ENCODE data around the gene SETD5.

Gene SETD5

DNA sequence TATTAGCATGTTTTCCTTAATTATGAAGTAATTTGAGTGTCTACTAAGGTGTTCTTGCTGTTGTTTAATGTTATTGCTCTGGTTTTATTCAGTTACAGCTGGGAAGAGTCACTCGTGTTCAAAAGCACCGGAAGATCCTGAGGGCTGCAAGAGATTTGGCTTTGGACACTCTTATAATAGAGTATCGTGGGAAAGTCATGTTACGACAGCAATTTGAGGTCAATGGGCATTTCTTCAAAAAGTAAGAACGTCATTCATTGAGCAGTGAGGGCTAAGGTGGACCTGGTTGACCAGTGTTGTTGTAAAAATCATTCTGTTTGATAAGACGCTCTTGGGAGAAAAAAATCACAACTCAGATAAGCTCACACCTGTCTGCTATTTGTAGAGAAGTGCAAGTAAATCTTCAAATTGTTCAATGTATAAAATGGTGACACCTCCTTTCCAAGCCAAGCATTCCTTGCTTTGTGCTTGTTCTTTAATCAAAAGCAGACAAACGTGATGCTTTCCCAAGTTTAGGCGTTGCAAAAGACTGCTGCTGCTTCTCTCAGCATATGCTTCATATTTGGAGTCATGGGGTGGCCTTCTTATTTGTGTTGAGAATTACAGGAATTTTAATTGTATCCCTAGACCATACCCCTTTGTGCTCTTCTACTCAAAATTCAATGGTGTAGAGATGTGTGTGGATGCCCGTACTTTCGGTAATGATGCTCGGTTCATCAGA, 44.2 kb downstream of the SETD5 start:
- WGBS, 2 donors (ENCODE audit: extremely low coverage in 2 of 2, insufficient read length in 2 of 2, insufficient replicate concordance in 1 of 2): no CpG with 5 or more reads among the region's 11 CpGs
- H3K4me3 ChIP-seq (ENCODE audit: low read length in 2 of 2): no peak overlapping the region

DNA sequence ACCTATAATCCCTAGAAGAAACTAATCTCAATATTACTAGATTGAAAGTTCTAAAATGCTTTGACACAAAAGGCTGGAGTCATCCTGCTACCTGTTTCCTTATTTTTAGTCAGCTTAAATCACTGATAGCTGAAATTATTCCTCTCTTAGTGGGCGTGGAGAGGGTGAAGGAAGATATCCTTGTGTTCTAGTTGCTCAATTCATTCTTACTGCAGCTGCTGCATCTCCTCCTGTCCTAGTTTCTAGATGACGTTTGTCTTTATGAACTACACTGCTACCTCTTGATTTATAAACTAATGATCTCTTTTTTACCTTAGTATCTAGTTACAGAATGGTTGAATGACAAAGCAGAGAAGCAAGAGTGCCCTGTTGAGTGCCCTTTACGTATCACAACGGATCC, 50.7 kb downstream of the SETD5 start:
- Histone ChIP-seq H3K27me3 (ENCODE audit: control insufficient read depth in 3 of 3, insufficient read depth in 3 of 3, low read depth in 1 of 3, low read length in 3 of 3) (no peaks in the 10 kb centered on the region), H4K91ac (ENCODE audit: low read depth, low read length, poor library complexity) (no peak overlapping the region), H2AFZ (ENCODE audit: low read length) (no peak overlapping the region), H2BK5ac (ENCODE audit: low read length) (no peak overlapping the region), H3K4me1 (ENCODE audit: control insufficient read depth in 2 of 2, insufficient read depth in 1 of 2, low read depth in 1 of 2, low read length in 2 of 2) (no peaks in the 10 kb centered on the region), H3K14ac (ENCODE audit: low read length) (no peak overlapping the region), H3K36me3 (replicated peaks in 1 of 2; ENCODE audit: control insufficient read depth in 2 of 2, insufficient read depth in 2 of 2, low read length in 2 of 2) (peaks cover 48 to 98% of the 10 kb centered on the region in 2 donors), H3K27ac (replicated peaks; ENCODE audit: low read length) (no peak overlapping the region), H2BK12ac (ENCODE audit: low read length) (no peak overlapping the region), H3K4ac (ENCODE audit: low read length) (no peak overlapping the region), H3K9ac (ENCODE audit: low read depth, low read length, poor library complexity) (no peak overlapping the region), H2AK5ac (ENCODE audit: low read depth, low read length) (no peak overlapping the region), H3K4me3 (ENCODE audit: low read length in 2 of 2) (no peak overlapping the region), H3K18ac (ENCODE audit: low read length) (no peak overlapping the region), H2BK120ac (ENCODE audit: low read depth, low read length) (no peak overlapping the region), H2BK15ac (ENCODE audit: low read length) (no peak overlapping the region), H3K23ac (ENCODE audit: low read depth, low read length, poor library complexity) (no peak overlapping the region), H4K8ac (ENCODE audit: low read depth, low read length) (no peak overlapping the region), H3K4me2 (ENCODE audit: insufficient read depth, low read length, poor library complexity, severe bottlenecking) (no peak overlapping the region), H3K9me3 (replicated peaks in 1 of 2; ENCODE audit: control insufficient read depth in 2 of 2, insufficient read depth in 1 of 2, low read depth in 1 of 2, low read length in 2 of 2) (no peaks in the 10 kb centered on the region), H3K79me1 (ENCODE audit: low read depth, low read length) (no peaks in the 10 kb centered on the region)
- WGBS, 2 donors (ENCODE audit: extremely low coverage in 2 of 2, insufficient read length in 2 of 2, insufficient replicate concordance in 1 of 2): no CpG with 5 or more reads among the region's 4 CpGs
- no peak for DNase-seq (ENCODE audit: low spot score)

More for the DNA sequence above, 44.2 kb downstream of the SETD5 start:
- no peak overlapping the region for H3K4ac ChIP-seq (ENCODE audit: low read length)
- no peak overlapping the region for H4K91ac ChIP-seq (ENCODE audit: low read depth, low read length, poor library complexity)
- H3K23ac ChIP-seq (ENCODE audit: low read depth, low read length, poor library complexity): no peak overlapping the region
- H4K8ac ChIP-seq (ENCODE audit: low read depth, low read length): no peak overlapping the region
- H2BK5ac ChIP-seq (ENCODE audit: low read length): no peak overlapping the region
- peaks cover 54 to 97% of the 10 kb centered on the region in 2 donors for H3K36me3 ChIP-seq (replicated peaks in 1 of 2; ENCODE audit: control insufficient read depth in 2 of 2, insufficient read depth in 2 of 2, low read length in 2 of 2)
- no peak overlapping the region for H3K18ac ChIP-seq (ENCODE audit: low read length)
- H2AFZ ChIP-seq (ENCODE audit: low read length): no peak overlapping the region
- H3K27me3 ChIP-seq (ENCODE audit: control insufficient read depth in 3 of 3, insufficient read depth in 3 of 3, low read depth in 1 of 3, low read length in 3 of 3): no peaks in the 10 kb centered on the region
- no peak overlapping the region for H3K14ac ChIP-seq (ENCODE audit: low read length)
- H2BK15ac ChIP-seq (ENCODE audit: low read length): no peak overlapping the region
- H3K9ac ChIP-seq (ENCODE audit: low read depth, low read length, poor library complexity): no peak overlapping the region
- no peak overlapping the region for H3K27ac ChIP-seq (replicated peaks; ENCODE audit: low read length)
- H2AK5ac ChIP-seq (ENCODE audit: low read depth, low read length): no peak overlapping the region
- H3K79me1 ChIP-seq (ENCODE audit: low read depth, low read length): no peaks in the 10 kb centered on the region
- H2BK12ac ChIP-seq (ENCODE audit: low read length): no peak overlapping the region
- no peak overlapping the region for H2BK120ac ChIP-seq (ENCODE audit: low read depth, low read length)
- no peaks in the 10 kb centered on the region for H3K4me1 ChIP-seq (ENCODE audit: control insufficient read depth in 2 of 2, insufficient read depth in 1 of 2, low read depth in 1 of 2, low read length in 2 of 2)
- H3K4me2 ChIP-seq (ENCODE audit: insufficient read depth, low read length, poor library complexity, severe bottlenecking): no peak overlapping the region
- DNase-seq (ENCODE audit: low spot score): no peak
- no peaks in the 10 kb centered on the region for H3K9me3 ChIP-seq (replicated peaks in 1 of 2; ENCODE audit: control insufficient read depth in 2 of 2, insufficient read depth in 1 of 2, low read depth in 1 of 2, low read length in 2 of 2)

DNA sequence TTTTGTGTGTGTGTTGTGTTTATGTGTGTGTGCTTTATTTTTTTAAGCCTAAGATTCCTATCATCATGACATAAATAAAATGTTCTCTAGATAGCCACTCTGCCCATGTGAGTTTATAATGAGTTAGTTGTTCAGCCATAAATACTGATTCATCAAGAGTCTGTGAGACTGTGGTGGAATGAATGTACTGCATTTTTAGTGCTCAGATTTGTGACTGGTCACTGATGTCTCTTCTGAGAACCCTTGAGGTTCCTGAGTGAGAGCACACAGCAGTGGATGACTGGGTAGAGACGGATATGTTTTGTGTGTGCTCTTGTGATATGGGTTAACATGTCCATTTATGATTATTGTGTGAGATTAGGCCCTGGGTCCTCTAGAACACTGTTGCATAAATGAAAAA, 51.2 kb downstream of the SETD5 start:
- no peak overlapping the region for H4K91ac ChIP-seq (ENCODE audit: low read depth, low read length, poor library complexity)
- H3K9ac ChIP-seq (ENCODE audit: low read depth, low read length, poor library complexity): no peak overlapping the region
- no peak overlapping the region for H3K4me3 ChIP-seq (ENCODE audit: low read length in 2 of 2)
- H3K14ac ChIP-seq (ENCODE audit: low read length): no peak overlapping the region
- WGBS, 2 donors (ENCODE audit: extremely low coverage in 2 of 2, insufficient read length in 2 of 2, insufficient replicate concordance in 1 of 2): no CpG with 5 or more reads among the region's 1 CpG
- no peaks in the 10 kb centered on the region for H3K4me1 ChIP-seq (ENCODE audit: control insufficient read depth in 2 of 2, insufficient read depth in 1 of 2, low read depth in 1 of 2, low read length in 2 of 2)
- no peak overlapping the region for H2BK120ac ChIP-seq (ENCODE audit: low read depth, low read length)
- H3K23ac ChIP-seq (ENCODE audit: low read depth, low read length, poor library complexity): no peak overlapping the region
- no peak for DNase-seq (ENCODE audit: low spot score)
- no peaks in the 10 kb centered on the region for H3K27me3 ChIP-seq (ENCODE audit: control insufficient read depth in 3 of 3, insufficient read depth in 3 of 3, low read depth in 1 of 3, low read length in 3 of 3)
- no peak overlapping the region for H3K4me2 ChIP-seq (ENCODE audit: insufficient read depth, low read length, poor library complexity, severe bottlenecking)
- no peak overlapping the region for H3K4ac ChIP-seq (ENCODE audit: low read length)
- no peak overlapping the region for H2AFZ ChIP-seq (ENCODE audit: low read length)
- H2AK5ac ChIP-seq (ENCODE audit: low read depth, low read length): no peak overlapping the region
- peaks cover 46 to 98% of the 10 kb centered on the region in 2 donors for H3K36me3 ChIP-seq (replicated peaks in 1 of 2; ENCODE audit: control insufficient read depth in 2 of 2, insufficient read depth in 2 of 2, low read length in 2 of 2)
- no peak overlapping the region for H3K18ac ChIP-seq (ENCODE audit: low read length)
- no peak overlapping the region for H2BK5ac ChIP-seq (ENCODE audit: low read length)
- H2BK12ac ChIP-seq (ENCODE audit: low read length): no peak overlapping the region
- H2BK15ac ChIP-seq (ENCODE audit: low read length): no peak overlapping the region
- H3K79me1 ChIP-seq (ENCODE audit: low read depth, low read length): no peaks in the 10 kb centered on the region
- no peak overlapping the region for H3K27ac ChIP-seq (replicated peaks; ENCODE audit: low read length)
- H4K8ac ChIP-seq (ENCODE audit: low read depth, low read length): no peak overlapping the region
- H3K9me3 ChIP-seq (replicated peaks in 1 of 2; ENCODE audit: control insufficient read depth in 2 of 2, insufficient read depth in 1 of 2, low read depth in 1 of 2, low read length in 2 of 2): no peaks in the 10 kb centered on the region

DNA sequence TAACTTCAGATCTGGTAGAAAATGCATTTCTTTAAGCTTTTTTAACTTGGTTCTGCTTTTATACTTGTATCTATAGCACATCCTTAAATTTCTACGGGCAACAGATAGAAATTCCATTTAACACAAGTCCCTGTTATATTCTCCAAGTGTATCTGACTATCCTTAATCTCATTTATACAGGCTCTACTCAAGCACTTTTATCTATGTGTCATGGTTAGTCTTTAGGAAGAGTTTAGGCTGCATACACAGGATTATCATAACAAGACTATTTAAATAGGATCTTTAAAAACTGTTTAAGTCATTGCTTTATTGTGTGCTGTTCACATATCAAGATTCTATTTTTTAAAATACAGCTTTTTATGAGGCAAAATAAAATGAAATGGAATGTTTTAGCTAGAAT, 52.7 kb downstream of the SETD5 start:
- Histone ChIP-seq H3K4me3 (ENCODE audit: low read length in 2 of 2) (no peak overlapping the region), H3K4ac (ENCODE audit: low read length) (no peak overlapping the region), H3K79me1 (ENCODE audit: low read depth, low read length) (no peaks in the 10 kb centered on the region), H3K23ac (ENCODE audit: low read depth, low read length, poor library complexity) (no peak overlapping the region), H2AFZ (ENCODE audit: low read length) (no peak overlapping the region), H3K36me3 (replicated peaks in 1 of 2; ENCODE audit: control insufficient read depth in 2 of 2, insufficient read depth in 2 of 2, low read length in 2 of 2) (peaks cover 38 to 98% of the 10 kb centered on the region in 2 donors), H3K18ac (ENCODE audit: low read length) (no peak overlapping the region), H2BK120ac (ENCODE audit: low read depth, low read length) (no peak overlapping the region), H2BK5ac (ENCODE audit: low read length) (no peak overlapping the region), H3K14ac (ENCODE audit: low read length) (no peak overlapping the region), H3K4me2 (ENCODE audit: insufficient read depth, low read length, poor library complexity, severe bottlenecking) (no peak overlapping the region), H4K8ac (ENCODE audit: low read depth, low read length) (no peak overlapping the region), H4K91ac (ENCODE audit: low read depth, low read length, poor library complexity) (no peak overlapping the region), H2AK5ac (ENCODE audit: low read depth, low read length) (no peak overlapping the region), H2BK15ac (ENCODE audit: low read length) (no peak overlapping the region), H3K9me3 (replicated peaks in 1 of 2; ENCODE audit: control insufficient read depth in 2 of 2, insufficient read depth in 1 of 2, low read depth in 1 of 2, low read length in 2 of 2) (no peaks in the 10 kb centered on the region), H2BK12ac (ENCODE audit: low read length) (no peak overlapping the region), H3K4me1 (ENCODE audit: control insufficient read depth in 2 of 2, insufficient read depth in 1 of 2, low read depth in 1 of 2, low read length in 2 of 2) (no peaks in the 10 kb centered on the region), H3K9ac (ENCODE audit: low read depth, low read length, poor library complexity) (no peak overlapping the region), H3K27ac (replicated peaks; ENCODE audit: low read length) (no peak overlapping the region), H3K27me3 (ENCODE audit: control insufficient read depth in 3 of 3, insufficient read depth in 3 of 3, low read depth in 1 of 3, low read length in 3 of 3) (no peaks in the 10 kb centered on the region)
- no CpG with 5 or more reads among the region's 1 CpG for WGBS, 2 donors (ENCODE audit: extremely low coverage in 2 of 2, insufficient read length in 2 of 2, insufficient replicate concordance in 1 of 2)
- DNase-seq (ENCODE audit: low spot score): no peak

Data from neuronal stem cell (in vitro differentiated cells).